ENCODE results near the gene NUAK1.

GRCh38 chr12:106098691-106099200 is 40.0 kb downstream of the NUAK1 start:
- TF ChIP-seq RAD21 (conservative IDR thresholded peaks at IDR 0.05) (no peak), EZH2 (IDR thresholded peaks at IDR 0.05; ENCODE audit: borderline replicate concordance, insufficient read depth, low read length, poor library complexity, severe bottlenecking) (no peak), CTCF (IDR thresholded peaks at IDR 0.05; ENCODE audit: poor library complexity, severe bottlenecking) (no peak), REST (IDR thresholded peaks at IDR 0.05; ENCODE audit: borderline replicate concordance) (no peak)
